Adipocyte (in vitro differentiated cells): ENCODE results near the gene KPTN.

Experiments
- DNase-seq: peaks from one replicate; pipeline ENCODE4 v3.0.0-alpha.2; 2015; ENCODE audit warnings: low read depth
- H3K27me3 ChIP-seq: replicated peaks from 2 replicates; pipeline ENCODE4 v1.7.0; 2013; ENCODE audit warnings: mild to moderate bottlenecking, low read length, moderate library complexity; ENCODE audit not compliant: control insufficient read depth, insufficient read depth
- H3K36me3 ChIP-seq: 2 replicates; pipeline ENCODE4 v1.7.0; 2013; ENCODE audit warnings: low read length, mild to moderate bottlenecking, moderate library complexity; ENCODE audit not compliant: control insufficient read depth, insufficient read depth, severe bottlenecking
- H3K4me1 ChIP-seq: 2 replicates; pipeline ENCODE4 v1.7.0; 2013; ENCODE audit warnings: mild to moderate bottlenecking, low read length, moderate library complexity; ENCODE audit not compliant: control insufficient read depth, insufficient read depth
- H3K4me3 ChIP-seq: 2 replicates; pipeline ENCODE4 v1.7.0; 2013; ENCODE audit warnings: mild to moderate bottlenecking, low read length, moderate library complexity
- H3K9ac ChIP-seq: 2 replicates; pipeline ENCODE4 v1.7.0; 2013; ENCODE audit warnings: mild to moderate bottlenecking, low read length, moderate library complexity
- H3K9me3 ChIP-seq: 2 replicates; pipeline ENCODE4 v1.7.0; 2013; ENCODE audit warnings: mild to moderate bottlenecking, low read length, moderate library complexity; ENCODE audit not compliant: control insufficient read depth

KPTN gene

GRCh38 chr19:47443331-47443730 is 40.7 kb downstream of the KPTN start:
- no peaks in the 10 kb centered on the region for H3K9me3 ChIP-seq
- H3K4me3 ChIP-seq, result no peak overlapping the region
- DNase-seq, result no peak
- no peak overlapping the region for H3K9ac ChIP-seq
- H3K4me1 ChIP-seq, result peaks cover 4% of the 10 kb centered on the region
- no peaks in the 10 kb centered on the region for H3K36me3 ChIP-seq
- peaks cover 76% of the 10 kb centered on the region for H3K27me3 ChIP-seq

GRCh38 chr19:47438793-47439220 is 45.2 kb downstream of the KPTN start:
- no peak for DNase-seq
- no peaks in the 10 kb centered on the region for H3K36me3 ChIP-seq
- H3K4me3 ChIP-seq, result no peak overlapping the region
- H3K27me3 ChIP-seq, result peaks cover 56% of the 10 kb centered on the region
- H3K9me3 ChIP-seq, result no peaks in the 10 kb centered on the region
- H3K4me1 ChIP-seq, result no peaks in the 10 kb centered on the region
- no peak overlapping the region for H3K9ac ChIP-seq

DNA sequence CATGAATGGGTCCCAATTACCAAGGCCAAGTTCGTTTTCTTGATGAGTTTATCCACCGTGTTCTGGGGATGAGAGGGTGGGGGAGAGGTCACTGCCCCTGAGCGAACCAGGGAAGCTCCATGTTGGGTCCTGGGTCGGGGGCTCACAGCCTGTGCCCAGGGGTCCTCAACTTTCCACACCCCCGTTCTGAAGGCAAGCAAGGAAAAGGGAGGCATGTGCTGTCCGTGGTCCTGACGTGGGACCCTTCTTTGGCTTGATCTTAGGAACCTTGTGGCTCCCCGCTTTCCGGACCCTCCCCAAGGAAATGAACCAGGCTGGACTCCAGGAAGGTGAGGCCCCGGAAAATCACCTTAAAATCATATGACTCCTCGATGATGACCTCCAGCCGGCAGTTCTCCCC is 46.5 kb downstream of the KPTN start:
- Histone ChIP-seq H3K27me3 (peaks cover 43% of the 10 kb centered on the region), H3K4me1 (no peaks in the 10 kb centered on the region), H3K9me3 (no peaks in the 10 kb centered on the region), H3K9ac (no peak overlapping the region), H3K4me3 (no peak overlapping the region), H3K36me3 (no peaks in the 10 kb centered on the region)
- peak; percentile 17 for DNase-seq

DNA sequence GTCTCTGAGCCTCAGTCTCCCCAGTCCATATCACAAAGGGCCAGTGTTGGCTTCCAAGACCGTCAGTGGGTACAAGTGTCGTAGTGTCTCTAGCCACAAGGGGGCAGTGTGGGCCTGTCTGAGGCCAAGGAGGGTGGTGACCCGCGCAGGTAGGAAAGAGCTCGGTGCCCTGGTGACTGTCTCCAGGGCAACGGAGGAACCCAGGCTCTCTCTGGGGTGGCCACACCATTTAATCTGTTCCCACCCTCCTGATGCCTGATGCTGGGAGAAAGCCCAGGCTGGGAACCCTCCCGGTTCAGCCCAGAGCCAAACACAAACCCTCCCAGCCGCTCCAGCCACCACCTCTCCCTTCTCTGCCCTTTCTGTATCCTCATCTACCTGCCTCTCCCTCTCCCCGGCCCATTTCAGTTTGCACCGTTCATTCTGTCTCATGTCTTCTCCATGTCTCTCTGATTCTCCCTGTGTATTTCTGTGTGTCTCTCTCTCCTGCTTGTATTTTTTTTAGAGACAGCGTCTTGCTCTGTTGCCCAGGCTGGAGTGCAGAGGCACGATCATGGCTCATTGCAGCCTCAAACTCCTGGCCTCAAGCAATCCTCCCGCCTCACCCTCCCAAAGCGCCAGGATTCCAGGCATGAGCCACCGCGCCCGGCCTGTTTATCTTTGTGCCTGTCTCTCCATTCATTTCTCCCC is 47.2 kb downstream of the KPTN start:
- H3K4me1 ChIP-seq, result no peaks in the 10 kb centered on the region
- H3K27me3 ChIP-seq, result peaks cover 38% of the 10 kb centered on the region
- H3K4me3 ChIP-seq, result no peak overlapping the region
- H3K9ac ChIP-seq, result no peak overlapping the region
- no peaks in the 10 kb centered on the region for H3K9me3 ChIP-seq
- peak; percentile 89 for DNase-seq
- H3K36me3 ChIP-seq, result no peaks in the 10 kb centered on the region

- H3K36me3 ChIP-seq, result no peaks in the 10 kb centered on the region
- H3K27me3 ChIP-seq, result peaks cover 33% of the 10 kb centered on the region
- H3K4me1 ChIP-seq, result no peaks in the 10 kb centered on the region
- H3K9ac ChIP-seq, result no peak overlapping the region
- H3K9me3 ChIP-seq, result no peaks in the 10 kb centered on the region
- no peak for DNase-seq
- H3K4me3 ChIP-seq, result no peak overlapping the region
These were observed 48.1 kb downstream of the KPTN start for GRCh38 chr19:47435883-47436417.

DNA sequence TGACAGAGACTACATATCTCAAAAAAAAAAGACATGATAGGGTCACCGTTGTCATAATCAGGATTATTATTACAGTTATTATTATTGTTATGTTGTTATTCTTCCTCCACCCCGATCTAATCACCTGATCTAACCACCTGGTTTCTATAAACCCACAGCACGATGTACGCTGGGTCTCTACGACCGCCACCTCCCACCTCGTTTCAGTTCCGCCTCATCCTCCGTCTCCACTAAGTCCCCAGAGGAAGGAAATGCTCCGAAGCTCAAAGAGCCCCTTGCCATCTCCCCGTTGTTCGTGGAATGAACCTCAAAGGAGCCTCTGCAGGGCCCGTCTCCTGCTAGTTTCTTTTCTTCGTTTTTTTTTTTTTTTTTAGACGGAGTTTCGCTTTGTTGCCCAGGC is 48.8 kb downstream of the KPTN start:
- Histone ChIP-seq H3K4me1 (peaks cover 3% of the 10 kb centered on the region), H3K36me3 (no peaks in the 10 kb centered on the region)
- DNase-seq, result no peak

GRCh38 chr19:47434088-47434487 is 49.9 kb downstream of the KPTN start:
- Histone ChIP-seq H3K27me3 (peaks cover 30% of the 10 kb centered on the region), H3K4me3 (no peak overlapping the region), H3K4me1 (peaks cover 7% of the 10 kb centered on the region), H3K9me3 (no peaks in the 10 kb centered on the region), H3K36me3 (no peaks in the 10 kb centered on the region), H3K9ac (no peak overlapping the region)
- no peak for DNase-seq

More for the DNA sequence above, 48.8 kb downstream of the KPTN start:
- Histone ChIP-seq H3K27me3 (peaks cover 35% of the 10 kb centered on the region), H3K9ac (no peak overlapping the region), H3K9me3 (no peaks in the 10 kb centered on the region), H3K4me3 (no peak overlapping the region)

GRCh38 chr19:47433121-47433520 is 50.9 kb downstream of the KPTN start:
- Histone ChIP-seq H3K4me1 (peaks cover 11% of the 10 kb centered on the region), H3K36me3 (no peaks in the 10 kb centered on the region), H3K27me3 (peaks cover 25% of the 10 kb centered on the region), H3K4me3 (no peak overlapping the region), H3K9ac (no peak overlapping the region), H3K9me3 (no peaks in the 10 kb centered on the region)
- no peak for DNase-seq

GRCh38 chr19:47432499-47432898 is 51.5 kb downstream of the KPTN start:
- H3K4me3 ChIP-seq, result no peak overlapping the region
- no peaks in the 10 kb centered on the region for H3K9me3 ChIP-seq
- H3K36me3 ChIP-seq, result no peaks in the 10 kb centered on the region
- DNase-seq, result no peak
- H3K27me3 ChIP-seq, result peaks cover 19% of the 10 kb centered on the region
- H3K4me1 ChIP-seq, result peaks cover 18% of the 10 kb centered on the region
- H3K9ac ChIP-seq, result no peak overlapping the region

DNA sequence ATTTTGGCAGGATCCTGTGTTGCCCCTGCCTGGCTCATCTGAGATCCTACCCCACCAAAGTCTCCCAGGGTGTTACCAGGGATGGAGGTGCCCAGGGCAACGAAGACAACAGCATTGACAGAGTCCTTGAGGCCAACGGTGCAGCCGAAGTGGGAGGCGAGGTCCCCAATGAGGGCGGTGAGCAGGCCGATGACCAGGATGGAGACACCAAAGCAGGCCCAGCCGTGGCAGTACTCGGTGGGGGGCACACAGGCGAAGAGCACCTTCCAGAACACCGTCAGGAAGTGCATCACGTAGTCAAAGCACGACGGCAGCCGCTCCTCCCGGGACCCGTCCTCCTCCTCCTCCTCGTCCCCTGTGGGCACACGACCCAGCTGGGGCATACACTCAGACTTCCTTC is 51.9 kb downstream of the KPTN start:
- Histone ChIP-seq H3K4me1 (peaks cover 18% of the 10 kb centered on the region), H3K4me3 (no peak overlapping the region), H3K9me3 (no peaks in the 10 kb centered on the region), H3K27me3 (peaks cover 14% of the 10 kb centered on the region), H3K9ac (no peak overlapping the region), H3K36me3 (no peaks in the 10 kb centered on the region)
- no peak for DNase-seq

- peak overlapping the region; percentile 58 for H3K4me3 ChIP-seq
- peaks cover 15% of the 10 kb centered on the region for H3K27me3 ChIP-seq
- H3K4me1 ChIP-seq, result peaks cover 18% of the 10 kb centered on the region
- peak; percentile 47 for DNase-seq
- no peaks in the 10 kb centered on the region for H3K36me3 ChIP-seq
- no peaks in the 10 kb centered on the region for H3K9me3 ChIP-seq
- H3K9ac ChIP-seq, result peak overlapping the region; percentile 46
These were observed 53.8 kb downstream of the KPTN start for GRCh38 chr19:47430041-47430802.
